Keratinocyte (primary cell): ENCODE data around the gene CGGBP1. TPM values are rescaled to one million over a fixed set of nuclear protein-coding genes. Genes with fewer than 3 reads are reported as not detected.

Experiments used
- DNase-seq: peaks from one replicate; pipeline ENCODE4 v3.0.0-alpha.2; 2011; ENCODE audit warnings: low read depth, missing footprints, low spot score
- FAIRE-seq: peaks from 2 replicates; lab custom pipeline; 2011; peaks lifted over from hg19 to GRCh38; lab: Jason Lieb, UNC
- H2AFZ ChIP-seq: 2 replicates; pipeline ENCODE4 v1.6.0; 2012; ENCODE audit warnings: low read length, control low read depth, inconsistent platforms; ENCODE audit not compliant: control insufficient read depth
- H3K27ac ChIP-seq: 2 replicates; pipeline ENCODE4 v1.5.1; 2011; ENCODE audit warnings: low read length; ENCODE audit not compliant: control insufficient read depth, insufficient read depth
- H3K27me3 ChIP-seq: 3 replicates; pipeline ENCODE4 v1.6.0; 2011; ENCODE audit warnings: low read length; ENCODE audit not compliant: control insufficient read depth, insufficient read depth; ENCODE audit errors: extremely low read depth
- H3K36me3 ChIP-seq, 2 experiments: 2 replicates in 1 of 2; 3 replicates in 1 of 2; pipeline ENCODE4 v1.5.1; 2011; ENCODE audit warnings: low read length in 2 of 2, mild to moderate bottlenecking in 1 of 2; ENCODE audit not compliant: control insufficient read depth in 2 of 2, insufficient read depth in 2 of 2; ENCODE audit errors: extremely low read depth in 1 of 2
- H3K4me1 ChIP-seq: 3 replicates; pipeline ENCODE4 v1.5.1; 2011; ENCODE audit warnings: low read length; ENCODE audit not compliant: control insufficient read depth, insufficient read depth; ENCODE audit errors: extremely low read depth
- H3K4me2 ChIP-seq: 3 replicates; pipeline ENCODE4 v1.6.0; 2011; ENCODE audit warnings: low read depth, low read length; ENCODE audit not compliant: control insufficient read depth, insufficient read depth; ENCODE audit errors: extremely low read depth
- H3K4me3 ChIP-seq, 3 experiments: fragments of 200-600 bp in 1 of 3; sonication (generic) in 1 of 3; 2 replicates in 2 of 3; 3 replicates in 1 of 3; pipeline ENCODE4 v1.5.1; 2011 to 2016; ENCODE audit warnings: low read length in 3 of 3, mild to moderate bottlenecking in 3 of 3, control low read depth in 2 of 3, inconsistent platforms in 1 of 3, low read depth in 1 of 3, mixed read lengths in 1 of 3, mixed run types in 1 of 3, moderate library complexity in 1 of 3; ENCODE audit not compliant: control insufficient read depth in 2 of 3, insufficient read depth in 2 of 3; ENCODE audit errors: extremely low read depth in 1 of 3
- H3K79me2 ChIP-seq: 2 replicates; pipeline ENCODE4 v1.6.0; 2012; ENCODE audit warnings: low read length; ENCODE audit not compliant: control insufficient read depth, insufficient read depth
- H3K9ac ChIP-seq: 3 replicates; pipeline ENCODE4 v1.6.0; 2011; ENCODE audit warnings: low read length; ENCODE audit not compliant: control insufficient read depth, insufficient read depth; ENCODE audit errors: extremely low read depth
- H3K9me1 ChIP-seq: 3 replicates; pipeline ENCODE4 v1.6.0; 2011; ENCODE audit warnings: low read length; ENCODE audit not compliant: control insufficient read depth, insufficient read depth; ENCODE audit errors: extremely low read depth
- H3K9me3 ChIP-seq: 2 replicates; pipeline ENCODE4 v1.5.1; 2012; ENCODE audit warnings: low read depth, low read length; ENCODE audit not compliant: control insufficient read depth
- H4K20me1 ChIP-seq: 3 replicates; pipeline ENCODE4 v1.6.0; 2011; ENCODE audit warnings: low read length; ENCODE audit not compliant: control insufficient read depth, insufficient read depth; ENCODE audit errors: extremely low read depth
- CTCF ChIP-seq, 3 experiments: IDR thresholded peaks in 1 of 3; conservative IDR thresholded peaks in 1 of 3; optimal IDR thresholded peaks in 1 of 3; 2 replicates in 2 of 3; 3 replicates in 1 of 3; pipeline versions ENCODE3 to v1.5.1; 2011; ENCODE audit warnings: low read length in 3 of 3, mild to moderate bottlenecking in 3 of 3, moderate library complexity in 2 of 3, control low read depth in 1 of 3, inconsistent platforms in 1 of 3; ENCODE audit not compliant: insufficient read depth in 2 of 3; ENCODE audit errors: extremely low read depth in 1 of 3
- EZH2 ChIP-seq: IDR thresholded peaks from one replicate; pipeline ENCODE4 v1.6.1; 2012; ENCODE audit warnings: inconsistent platforms, mild to moderate bottlenecking, low read length, moderate library complexity
- dilution Hi-C: fragments of 300-500 bp; cut with MboI; formaldehyde crosslinking; loops from one replicate; pipeline ENCODE4 v1.7.0; 2020; ENCODE audit warnings: low sequenced_read_pairs; ENCODE audit not compliant: extremely low pct_ligation_motif_present
- polyA plus RNA-seq, 5 experiments: library from polyadenylated mRNA; depleted of rRNA in 3 of 5; stranded (reverse) in 3 of 5; stranded (forward) in 1 of 5; unstranded in 1 of 5; fragments of >200 nt; gene quantifications; 1 replicate in 1 of 5; 2 replicates in 3 of 5; 3 replicates in 1 of 5; pipeline versions ENCODE4 v1.2.1 to v1.2.3, GENCODE V29; 2011 to 2012; ENCODE audit warnings: missing spikeins in 2 of 5, low read depth in 1 of 5, low replicate concordance in 1 of 5

Gene CGGBP1
- polyA plus RNA-seq, 1 donor (not counting 4 experiments of a cell fraction or from before 2014, with no cell fraction given) = 43.3 TPM

- H3K9me3 ChIP-seq = no peaks in the 10 kb centered on the region
- no peaks in the 10 kb centered on the region for H3K27me3 ChIP-seq
- H3K9ac ChIP-seq = peak overlapping the region; percentile 50
- peaks cover 5% of the 10 kb centered on the region for H3K4me1 ChIP-seq
- TF ChIP-seq EZH2 (no peak), CTCF (optimal IDR thresholded peaks at IDR 0.05 in 1 of 3, IDR thresholded peaks at IDR 0.05 in 1 of 3, conservative IDR thresholded peaks at IDR 0.05 in 1 of 3; ENCODE audit: extremely low read depth in 1 of 3, insufficient read depth in 2 of 3, low read length in 3 of 3) (no peak)
- no peaks in the 10 kb centered on the region for H3K9me1 ChIP-seq
- DNase-seq (no peak), FAIRE-seq (peak; percentile 82)
- dilution Hi-C loops = no loop called here
- H3K27ac ChIP-seq = peak overlapping the region; percentile 46
- no peaks in the 10 kb centered on the region for H4K20me1 ChIP-seq
- H3K4me2 ChIP-seq = peak overlapping the region; percentile 97
- no peaks in the 10 kb centered on the region for H3K79me2 ChIP-seq
- H2AFZ ChIP-seq = peak overlapping the region; percentile 90
- no peaks in the 10 kb centered on the region for H3K36me3 ChIP-seq
- H3K4me3 ChIP-seq = peak overlapping the region; percentile 20 to 76 (median 72)
Measured at GRCh38 chr3:88031642-88032077, 27.1 kb downstream of the CGGBP1 start.

- H3K79me2 ChIP-seq = no peaks in the 10 kb centered on the region
- H3K4me2 ChIP-seq = peak overlapping the region; percentile 49
- H3K27ac ChIP-seq = no peak overlapping the region
- dilution Hi-C loops = no loop called here
- H3K9me3 ChIP-seq = no peaks in the 10 kb centered on the region
- peaks cover 5% of the 10 kb centered on the region for H3K4me1 ChIP-seq
- H3K9ac ChIP-seq = no peak overlapping the region
- FAIRE-seq (no peak), DNase-seq (no peak)
- H3K9me1 ChIP-seq = no peaks in the 10 kb centered on the region
- no peaks in the 10 kb centered on the region for H3K27me3 ChIP-seq
- peak overlapping the region; percentile 35 for H2AFZ ChIP-seq
- H4K20me1 ChIP-seq = no peaks in the 10 kb centered on the region
- H3K4me3 ChIP-seq = no peak overlapping the region
- TF ChIP-seq EZH2 (no peak), CTCF (optimal IDR thresholded peaks at IDR 0.05 in 1 of 3, IDR thresholded peaks at IDR 0.05 in 1 of 3, conservative IDR thresholded peaks at IDR 0.05 in 1 of 3; ENCODE audit: extremely low read depth in 1 of 3, insufficient read depth in 2 of 3, low read length in 3 of 3) (no peak)
- no peaks in the 10 kb centered on the region for H3K36me3 ChIP-seq
Measured at GRCh38 chr3:88030210-88030609, 28.6 kb downstream of the CGGBP1 start.
